Fibroblast of villous mesenchyme (primary cell): ENCODE results near the gene FGF5. TPM values are rescaled to one million over a fixed set of nuclear protein-coding genes. Genes with fewer than 3 reads are reported as not detected.

Source experiments
- DNase-seq: peaks from one replicate; pipeline ENCODE4 v3.0.0-alpha.2; 2010; ENCODE audit warnings: low read depth
- H3K4me3 ChIP-seq: 2 replicates; pipeline ENCODE4 v1.5.1; 2011; ENCODE audit warnings: low read depth, mild to moderate bottlenecking, low read length
- total RNA-seq: library from RNA; depleted of rRNA; stranded (reverse); fragments of >200 nt; gene quantifications from 2 replicates; pipeline ENCODE4 v1.2.3, GENCODE V29; 2012
- TF ChIP-seq, protein P1 (sequence below): IDR thresholded peaks from 2 replicates; pipeline ENCODE4 v1.5.1; 2012; ENCODE audit warnings: low read depth, mild to moderate bottlenecking, low read length; ENCODE audit not compliant: insufficient read depth

The FGF5 gene
- total RNA-seq, 1 donor: 5.2 TPM

DNA sequence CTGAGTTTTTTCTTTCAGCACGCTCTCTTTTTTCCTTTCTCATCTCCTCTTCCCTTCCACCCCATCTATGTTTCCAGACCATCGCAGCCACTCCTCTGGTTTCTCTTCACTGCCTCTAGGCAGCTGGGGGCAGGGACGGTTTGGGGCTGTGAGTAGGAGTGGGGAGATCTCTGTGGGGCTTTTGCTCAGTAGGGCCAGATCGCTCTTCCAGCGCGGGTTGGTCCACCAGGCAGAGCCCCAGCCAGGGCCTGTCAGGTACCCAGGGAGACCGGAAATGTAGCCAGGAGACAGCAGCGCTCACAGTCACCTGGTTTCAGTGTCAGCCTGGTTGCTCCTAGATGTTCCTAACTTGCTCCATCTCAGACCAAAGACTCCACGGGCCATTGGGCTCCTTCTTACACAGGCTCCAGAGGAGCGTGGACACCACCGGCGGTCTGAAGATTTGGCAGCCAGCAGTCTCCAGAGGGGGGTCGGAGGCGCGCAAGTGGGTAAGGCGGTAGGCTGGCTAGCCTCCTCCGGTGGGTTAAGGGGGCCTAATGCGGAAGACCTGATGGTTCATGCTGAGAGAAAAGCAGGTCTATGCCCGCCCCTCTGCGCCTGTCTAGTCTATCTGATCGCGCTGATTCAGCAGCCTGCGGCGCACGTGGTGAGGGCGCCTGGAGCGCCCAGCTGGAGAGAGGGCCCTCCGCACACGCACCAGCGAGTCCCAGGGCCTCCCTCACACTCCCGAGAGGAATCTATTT lies 1.8 kb downstream of the FGF5 start:
- DNase-seq: peak; percentile 21
- H3K4me3 ChIP-seq: peak overlapping the region; percentile 22
- TF ChIP-seq, protein P1, sequence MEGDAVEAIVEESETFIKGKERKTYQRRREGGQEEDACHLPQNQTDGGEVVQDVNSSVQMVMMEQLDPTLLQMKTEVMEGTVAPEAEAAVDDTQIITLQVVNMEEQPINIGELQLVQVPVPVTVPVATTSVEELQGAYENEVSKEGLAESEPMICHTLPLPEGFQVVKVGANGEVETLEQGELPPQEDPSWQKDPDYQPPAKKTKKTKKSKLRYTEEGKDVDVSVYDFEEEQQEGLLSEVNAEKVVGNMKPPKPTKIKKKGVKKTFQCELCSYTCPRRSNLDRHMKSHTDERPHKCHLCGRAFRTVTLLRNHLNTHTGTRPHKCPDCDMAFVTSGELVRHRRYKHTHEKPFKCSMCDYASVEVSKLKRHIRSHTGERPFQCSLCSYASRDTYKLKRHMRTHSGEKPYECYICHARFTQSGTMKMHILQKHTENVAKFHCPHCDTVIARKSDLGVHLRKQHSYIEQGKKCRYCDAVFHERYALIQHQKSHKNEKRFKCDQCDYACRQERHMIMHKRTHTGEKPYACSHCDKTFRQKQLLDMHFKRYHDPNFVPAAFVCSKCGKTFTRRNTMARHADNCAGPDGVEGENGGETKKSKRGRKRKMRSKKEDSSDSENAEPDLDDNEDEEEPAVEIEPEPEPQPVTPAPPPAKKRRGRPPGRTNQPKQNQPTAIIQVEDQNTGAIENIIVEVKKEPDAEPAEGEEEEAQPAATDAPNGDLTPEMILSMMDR: no peak

DNA sequence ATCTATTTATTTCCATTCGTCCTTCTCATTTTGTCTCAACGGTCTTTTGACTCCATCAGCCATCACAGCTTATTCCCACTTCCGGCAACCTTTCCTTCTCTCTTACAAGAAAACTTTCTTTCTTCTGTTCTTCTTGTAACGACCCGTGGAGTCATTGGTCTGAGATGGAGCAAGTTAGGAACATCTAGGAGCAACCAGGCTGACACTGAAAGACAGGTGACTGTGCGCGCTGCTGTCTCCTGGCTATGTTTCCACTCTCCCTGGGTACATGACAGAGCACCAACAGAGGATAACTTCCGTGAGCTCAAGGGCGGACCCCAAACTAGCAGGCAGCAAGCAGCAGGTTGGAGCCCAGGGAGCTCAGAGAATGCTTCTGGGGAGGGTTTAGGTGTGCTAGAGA lies 2.5 kb downstream of the FGF5 start:
- DNase-seq: no peak
- no peak overlapping the region for H3K4me3 ChIP-seq
- TF ChIP-seq, protein P1: no peak

DNA sequence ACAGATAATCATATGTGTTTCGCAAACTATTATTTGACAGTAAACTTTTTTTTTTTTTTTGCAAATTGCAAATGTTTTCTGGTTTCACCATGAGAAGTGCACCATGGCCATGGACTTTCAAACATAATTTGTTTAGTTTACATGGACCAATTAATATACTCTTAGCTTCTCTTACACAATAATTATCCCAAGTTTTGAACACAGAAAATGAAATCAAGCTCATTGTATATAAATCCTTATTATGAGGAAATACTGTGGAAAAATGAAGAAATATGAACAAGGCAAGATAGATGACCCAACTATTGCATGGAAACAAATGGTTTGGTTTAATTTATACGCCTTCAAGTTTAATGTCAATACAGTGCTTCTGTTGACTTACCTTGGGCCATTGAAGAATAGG lies 3.9 kb downstream of the FGF5 start:
- no peak for DNase-seq
- H3K4me3 ChIP-seq: no peak overlapping the region
- TF ChIP-seq, protein P1: no peak

DNA sequence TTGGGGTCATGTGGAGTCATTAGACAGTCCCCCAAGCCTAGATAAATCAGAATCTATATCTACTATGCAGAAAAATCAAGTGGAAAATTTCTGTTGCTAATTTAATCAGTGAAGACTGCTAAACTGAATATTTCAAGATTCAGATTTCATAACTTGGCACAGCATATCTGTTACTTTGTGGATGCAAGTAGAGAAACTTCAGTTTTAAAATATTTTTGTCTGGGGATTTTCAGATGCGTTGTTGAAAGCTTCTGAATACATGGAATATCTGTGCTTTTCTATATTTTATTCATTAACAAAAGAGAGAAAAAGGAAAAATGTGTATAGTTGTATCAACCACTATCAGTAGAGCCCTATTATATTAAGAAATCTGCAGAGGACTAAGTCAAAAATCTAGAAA lies 4.4 kb downstream of the FGF5 start:
- DNase-seq: no peak
- TF ChIP-seq, protein P1: no peak
- no peak overlapping the region for H3K4me3 ChIP-seq

DNA sequence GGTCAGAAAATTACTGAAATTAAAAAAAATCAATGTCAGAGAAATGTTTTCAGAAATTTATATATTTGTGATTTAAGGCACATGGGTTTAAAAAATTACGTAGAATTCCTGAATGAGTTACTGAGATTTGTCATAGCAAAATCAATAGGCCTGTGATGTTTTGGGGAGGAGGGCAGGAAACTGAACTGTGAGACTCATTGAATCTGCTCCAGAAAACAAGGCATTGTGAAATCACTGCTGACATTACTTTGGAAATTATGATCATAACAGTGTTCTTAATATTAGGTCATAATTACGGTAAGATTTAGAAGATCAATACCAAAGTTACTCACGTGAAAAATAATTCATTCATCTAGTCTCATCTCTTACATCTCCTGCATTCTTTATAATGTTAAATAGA lies 5.3 kb downstream of the FGF5 start:
- no peak for DNase-seq
- TF ChIP-seq, protein P1: no peak
- H3K4me3 ChIP-seq: no peak overlapping the region

DNA sequence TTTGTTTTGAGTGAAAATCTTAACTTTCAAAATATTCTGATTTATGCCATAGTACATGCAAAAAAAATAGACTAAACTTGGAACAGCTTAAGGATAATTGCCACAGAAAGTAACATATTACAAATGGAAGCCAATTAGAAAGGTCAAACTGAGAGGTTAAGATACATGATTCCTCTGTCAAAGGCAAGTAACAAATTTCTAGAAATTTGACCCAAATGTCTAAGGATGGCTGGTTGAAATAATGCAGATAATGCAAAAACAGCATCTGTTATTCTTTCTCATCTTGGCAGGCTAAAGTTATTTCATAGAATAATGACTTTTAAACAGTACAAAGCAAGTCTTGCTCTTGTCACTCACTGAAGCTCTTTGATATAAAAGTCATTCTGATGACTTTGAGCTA lies 10.5 kb downstream of the FGF5 start:
- no peak for DNase-seq
- TF ChIP-seq, protein P1: no peak
- H3K4me3 ChIP-seq: no peak overlapping the region

DNA sequence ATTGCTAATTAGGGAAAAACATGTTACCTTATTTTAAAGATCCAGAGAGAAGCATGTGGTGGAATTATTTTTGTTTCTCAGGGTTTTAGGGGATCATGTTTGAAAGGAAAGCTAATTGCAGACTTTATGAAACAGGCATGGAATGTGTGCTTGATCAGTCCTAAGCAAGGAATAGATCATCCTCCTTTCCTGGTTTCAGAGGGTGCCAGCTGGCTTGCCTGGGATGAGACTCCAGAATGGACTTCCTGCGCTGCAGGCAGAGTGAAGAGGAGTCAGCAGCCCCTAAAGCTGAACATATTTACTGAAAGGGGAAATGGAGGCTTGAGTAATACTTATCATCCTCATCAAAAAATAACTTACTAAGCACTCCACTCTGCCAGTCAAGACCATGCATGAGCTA lies 13.3 kb downstream of the FGF5 start:
- TF ChIP-seq, protein P1: no peak
- no peak overlapping the region for H3K4me3 ChIP-seq
- no peak for DNase-seq
